ENCODE measurements around the gene NDUFB3.

The NDUFB3 gene

GRCh38 chr2:201118121-201118960 is 46.5 kb downstream of the NDUFB3 start:
- Histone ChIP-seq H3K4me1 (ENCODE audit: insufficient read depth, insufficient read length) (peaks cover 3% of the 10 kb centered on the region), H3K27me3 (ENCODE audit: insufficient read depth, insufficient read length) (no peaks in the 10 kb centered on the region), H3K9me3 (ENCODE audit: insufficient read depth, low read length) (no peaks in the 10 kb centered on the region), H3K9ac (ENCODE audit: insufficient read length, low read depth) (peak overlapping the region; percentile 80), H3K4me3 (ENCODE audit: insufficient read length, low read depth) (peak overlapping the region; percentile 62), H3K36me3 (ENCODE audit: insufficient read depth, insufficient read length, low read length) (no peaks in the 10 kb centered on the region)
- no peak for TF ChIP-seq YY1 (IDR thresholded peaks at IDR 0.05; ENCODE audit: insufficient read depth, insufficient read length)
- no peak for TF ChIP-seq SUZ12 (IDR thresholded peaks at IDR 0.05; ENCODE audit: extremely low read depth, insufficient read depth, insufficient read length)
- peak; percentile 44 for DNase-seq (ENCODE audit: low read depth, low spot score)

DNA sequence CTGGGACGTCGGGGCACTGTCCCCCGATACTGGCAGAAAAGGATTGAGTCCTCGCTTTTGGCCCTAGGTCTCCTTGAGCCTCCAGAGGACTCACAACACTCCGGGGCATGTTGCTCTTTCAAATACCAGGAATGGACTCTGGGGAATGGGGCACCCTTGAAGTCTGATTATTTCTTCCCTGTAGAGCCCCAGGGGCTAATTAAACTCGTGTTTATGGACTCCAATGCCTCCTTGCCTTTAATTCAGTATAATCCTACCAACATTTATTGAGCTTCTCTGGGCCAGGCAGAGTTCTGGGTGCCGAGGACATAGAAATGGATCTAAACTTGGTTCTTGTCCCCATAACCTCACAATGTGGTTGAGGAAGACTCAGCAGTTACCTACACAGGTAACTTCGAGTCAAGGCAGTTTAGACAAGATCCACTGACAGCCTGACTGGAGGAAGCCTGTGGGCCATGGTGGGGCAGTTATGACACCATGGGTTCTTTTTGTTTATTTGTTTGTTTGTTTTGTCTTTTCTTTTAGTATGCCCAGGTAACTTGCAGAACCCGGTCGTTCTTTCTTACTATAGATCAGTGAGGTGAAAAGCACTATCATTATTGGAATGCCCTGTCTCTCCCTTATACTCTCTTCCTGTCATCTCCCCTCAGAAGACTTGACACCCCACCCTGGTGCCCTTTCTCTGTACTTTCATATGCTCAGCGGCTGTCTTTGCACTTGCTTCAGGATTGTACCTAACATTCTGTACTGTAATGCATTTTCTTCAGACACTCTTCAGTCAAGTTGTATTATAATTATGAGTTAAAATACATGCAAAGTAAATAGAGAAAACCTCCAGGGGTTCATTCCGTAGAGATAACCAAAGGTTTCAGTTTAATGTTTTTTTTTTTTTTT is 47.4 kb downstream of the NDUFB3 start:
- Histone ChIP-seq H3K9me3 (ENCODE audit: insufficient read depth, low read length) (no peaks in the 10 kb centered on the region), H3K27me3 (ENCODE audit: insufficient read depth, insufficient read length) (no peaks in the 10 kb centered on the region), H3K4me3 (ENCODE audit: insufficient read length, low read depth) (peak overlapping the region; percentile 62), H3K36me3 (ENCODE audit: insufficient read depth, insufficient read length, low read length) (no peaks in the 10 kb centered on the region), H3K9ac (ENCODE audit: insufficient read length, low read depth) (peak overlapping the region; percentile 80), H3K4me1 (ENCODE audit: insufficient read depth, insufficient read length) (peaks cover 3% of the 10 kb centered on the region)
- TF ChIP-seq SUZ12 (IDR thresholded peaks at IDR 0.05; ENCODE audit: extremely low read depth, insufficient read depth, insufficient read length) (no peak), YY1 (IDR thresholded peaks at IDR 0.05; ENCODE audit: insufficient read depth, insufficient read length) (no peak), ZNF274 (IDR thresholded peaks at IDR 0.05; ENCODE audit: low read depth, low read length) (no peak)
- no peak for DNase-seq (ENCODE audit: low read depth, low spot score)

- H3K9me3 ChIP-seq (ENCODE audit: insufficient read depth, low read length), result no peaks in the 10 kb centered on the region
- H3K4me1 ChIP-seq (ENCODE audit: insufficient read depth, insufficient read length), result peaks cover 4% of the 10 kb centered on the region
- DNase-seq (ENCODE audit: low read depth, low spot score), result no peak
- H3K4me3 ChIP-seq (ENCODE audit: insufficient read length, low read depth), result no peak overlapping the region
- no peaks in the 10 kb centered on the region for H3K27me3 ChIP-seq (ENCODE audit: insufficient read depth, insufficient read length)
- no peaks in the 10 kb centered on the region for H3K36me3 ChIP-seq (ENCODE audit: insufficient read depth, insufficient read length, low read length)
- no peak for TF ChIP-seq YY1 (IDR thresholded peaks at IDR 0.05; ENCODE audit: insufficient read depth, insufficient read length)
- no peak for TF ChIP-seq SUZ12 (IDR thresholded peaks at IDR 0.05; ENCODE audit: extremely low read depth, insufficient read depth, insufficient read length)
- no peak for TF ChIP-seq ZNF274 (IDR thresholded peaks at IDR 0.05; ENCODE audit: low read depth, low read length)
- no peak overlapping the region for H3K9ac ChIP-seq (ENCODE audit: insufficient read length, low read depth)
Observed at GRCh38 chr2:201122276-201122675, 50.5 kb downstream of the NDUFB3 start.

- no peak for DNase-seq (ENCODE audit: low read depth, low spot score)
- no peak for TF ChIP-seq YY1 (IDR thresholded peaks at IDR 0.05; ENCODE audit: insufficient read depth, insufficient read length)
- Histone ChIP-seq H3K4me1 (ENCODE audit: insufficient read depth, insufficient read length) (peaks cover 9% of the 10 kb centered on the region), H3K27me3 (ENCODE audit: insufficient read depth, insufficient read length) (no peaks in the 10 kb centered on the region), H3K9me3 (ENCODE audit: insufficient read depth, low read length) (no peaks in the 10 kb centered on the region), H3K36me3 (ENCODE audit: insufficient read depth, insufficient read length, low read length) (no peaks in the 10 kb centered on the region), H3K4me3 (ENCODE audit: insufficient read length, low read depth) (no peak overlapping the region), H3K9ac (ENCODE audit: insufficient read length, low read depth) (no peak overlapping the region)
Observed at GRCh38 chr2:201126308-201127151, 54.7 kb downstream of the NDUFB3 start.

DNA sequence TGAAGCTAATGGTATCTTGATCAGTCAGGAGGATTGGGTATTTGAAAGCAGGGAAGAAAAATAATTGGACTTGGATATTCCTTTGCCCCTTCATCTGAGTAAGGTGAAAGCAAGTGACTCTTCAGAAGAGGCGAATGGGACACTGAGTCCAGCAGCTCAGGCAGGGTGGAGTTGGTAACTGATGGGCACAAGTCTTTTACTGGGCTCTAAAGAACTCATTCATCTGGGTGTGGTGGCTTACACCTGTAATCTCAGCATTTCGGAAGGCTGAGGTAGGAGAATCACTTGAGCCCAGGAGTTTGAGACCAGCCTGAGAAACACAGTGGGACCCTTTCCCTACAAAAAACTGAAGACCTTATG is 55.3 kb downstream of the NDUFB3 start:
- Histone ChIP-seq H3K9me3 (ENCODE audit: insufficient read depth, low read length) (no peaks in the 10 kb centered on the region), H3K27me3 (ENCODE audit: insufficient read depth, insufficient read length) (no peaks in the 10 kb centered on the region), H3K36me3 (ENCODE audit: insufficient read depth, insufficient read length, low read length) (no peaks in the 10 kb centered on the region), H3K4me3 (ENCODE audit: insufficient read length, low read depth) (no peak overlapping the region), H3K4me1 (ENCODE audit: insufficient read depth, insufficient read length) (peaks cover 9% of the 10 kb centered on the region), H3K9ac (ENCODE audit: insufficient read length, low read depth) (no peak overlapping the region)
- no peak for TF ChIP-seq ZNF274 (IDR thresholded peaks at IDR 0.05; ENCODE audit: low read depth, low read length)
- no peak for TF ChIP-seq YY1 (IDR thresholded peaks at IDR 0.05; ENCODE audit: insufficient read depth, insufficient read length)
- no peak for TF ChIP-seq SUZ12 (IDR thresholded peaks at IDR 0.05; ENCODE audit: extremely low read depth, insufficient read depth, insufficient read length)
- no peak for DNase-seq (ENCODE audit: low read depth, low spot score)

DNA sequence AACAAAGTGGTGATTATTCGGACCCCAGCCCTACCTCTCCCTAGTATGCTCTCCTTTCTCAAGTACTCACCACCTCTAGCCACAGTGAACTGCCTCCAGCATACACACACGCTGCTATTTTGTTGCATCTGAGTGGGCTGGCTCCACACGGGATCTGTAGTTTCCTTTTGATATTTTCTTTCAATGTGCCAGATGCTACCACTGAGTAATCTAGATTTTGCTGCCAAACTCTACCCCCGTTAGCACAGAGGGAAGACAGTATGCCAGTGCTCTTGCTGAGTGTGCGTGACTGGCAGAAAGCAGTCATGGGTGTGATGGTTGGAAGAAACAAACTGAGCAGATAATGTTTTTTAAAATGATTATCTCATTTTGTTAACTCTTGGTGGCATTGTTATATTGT is 55.8 kb downstream of the NDUFB3 start:
- Histone ChIP-seq H3K4me3 (ENCODE audit: insufficient read length, low read depth) (no peak overlapping the region), H3K36me3 (ENCODE audit: insufficient read depth, insufficient read length, low read length) (peaks cover under 1% of the 10 kb centered on the region), H3K4me1 (ENCODE audit: insufficient read depth, insufficient read length) (peaks cover 9% of the 10 kb centered on the region), H3K9me3 (ENCODE audit: insufficient read depth, low read length) (no peaks in the 10 kb centered on the region), H3K9ac (ENCODE audit: insufficient read length, low read depth) (no peak overlapping the region), H3K27me3 (ENCODE audit: insufficient read depth, insufficient read length) (no peaks in the 10 kb centered on the region)
- no peak for TF ChIP-seq YY1 (IDR thresholded peaks at IDR 0.05; ENCODE audit: insufficient read depth, insufficient read length)
- no peak for TF ChIP-seq SUZ12 (IDR thresholded peaks at IDR 0.05; ENCODE audit: extremely low read depth, insufficient read depth, insufficient read length)
- TF ChIP-seq ZNF274 (IDR thresholded peaks at IDR 0.05; ENCODE audit: low read depth, low read length), result no peak
- DNase-seq (ENCODE audit: low read depth, low spot score), result no peak
